ENCODE data around the gene PNMT. TPM values are rescaled to one million over a fixed set of nuclear protein-coding genes. Genes with fewer than 3 reads are reported as not detected.

Gene PNMT
- total and polyA plus RNA-seq, 2 of the 8 experiments (the other 6 are each of a cell fraction or from before 2014, with no cell fraction given), result 5.6 to 10.9 TPM

- Histone ChIP-seq H3K4me3 (ENCODE audit: extremely low read depth in 1 of 4, insufficient read depth in 2 of 4, low read depth in 3 of 4, low read length in 4 of 4) (no peak overlapping the region), H2BK5ac (ENCODE audit: low read depth, low read length) (no peak overlapping the region; the same call in 1 of the 2 replicates), H3K4me2 (ENCODE audit: insufficient read depth in 1 of 2, low read depth in 2 of 2, low read length in 2 of 2) (no peak overlapping the region), H2BK12ac (ENCODE audit: low read depth, low read length) (no peak overlapping the region), H3K79me2 (ENCODE audit: control insufficient read depth in 1 of 2, insufficient read depth in 2 of 2, low read length in 2 of 2) (peaks cover 0 to 4% of the 10 kb centered on the region in 2 experiments; a peak in 2 of 4 replicates), H3K23ac (ENCODE audit: insufficient read length) (no peak overlapping the region), H3K23me2 (ENCODE audit: low read depth, low read length) (no peaks in the 10 kb centered on the region), H3K4me1 (replicated peaks in 1 of 4; ENCODE audit: control insufficient read depth in 3 of 4, insufficient read depth in 4 of 4, low read length in 3 of 4) (no peaks in the 10 kb centered on the region), H3K9me3 (ENCODE audit: insufficient read depth in 2 of 2, low read depth in 1 of 2, low read length in 1 of 2) (no peaks in the 10 kb centered on the region), H2BK15ac (ENCODE audit: low read length) (no peak overlapping the region), H3K79me1 (ENCODE audit: low read depth, low read length) (no peaks in the 10 kb centered on the region), H3K27me3 (replicated peaks in 1 of 4; ENCODE audit: control insufficient read depth in 3 of 4, extremely low read depth in 1 of 4, insufficient read depth in 3 of 4, low read length in 3 of 4) (no peaks in the 10 kb centered on the region), H3K18ac (ENCODE audit: extremely low read depth, low read length) (no peak overlapping the region), H2BK20ac (ENCODE audit: low read length) (no peak overlapping the region), H3K36me3 (ENCODE audit: control insufficient read depth in 2 of 4, insufficient read depth in 4 of 4, low read length in 3 of 4) (peaks cover 45 to 89% (median 72%) of the 10 kb centered on the region in 4 experiments), H4K20me1 (replicated peaks in 1 of 2; ENCODE audit: control insufficient read depth in 1 of 2, insufficient read depth in 2 of 2, low read length in 2 of 2) (peaks cover 8 to 10% of the 10 kb centered on the region in 2 experiments), H3K56ac (replicated peaks; ENCODE audit: insufficient read length, low read depth, low read length) (no peak overlapping the region), H3K27ac (ENCODE audit: low read depth, low read length) (0 out of 2 replicates have a peak overlapping the region, but pooled peaks have one; percentile 47), H4K8ac (ENCODE audit: extremely low read depth, insufficient read depth, low read length) (no peak overlapping the region), H3K14ac (ENCODE audit: insufficient read length) (no peak overlapping the region), H2BK120ac (replicated peaks; ENCODE audit: low read depth, low read length) (no peak overlapping the region), H2AFZ (ENCODE audit: low read length) (no peak overlapping the region), H4K5ac (ENCODE audit: insufficient read length, low read depth, low read length) (no peak overlapping the region), H2AK5ac (ENCODE audit: low read depth, low read length) (no peak overlapping the region), H3K9ac (replicated peaks in 1 of 4; ENCODE audit: extremely low read depth in 1 of 4, low read depth in 3 of 4, low read length in 3 of 4) (no peak overlapping the region), H4K91ac (replicated peaks; ENCODE audit: insufficient read length, low read length) (no peak overlapping the region), H3K4ac (replicated peaks; ENCODE audit: insufficient read length, low read depth, low read length) (no peak overlapping the region)
- ChIA-PET POLR2A (ENCODE audit: partially characterized antibody) (interaction anchor here (0.9 to 4.5 kb wide), 8 partner anchors 9 to 28 kb away, joined by 3 to 23 read pairs (median 4); partner anchors contain the start of genes ERBB2 and MIEN1), CTCF (ENCODE audit: partially characterized antibody) (interaction anchor here (0.8 to 2.7 kb wide), 6 partner anchors 10 to 95 kb away, joined by 3 to 13 read pairs (median 4); partner anchors contain the start of gene MIEN1)
- WGBS, 2 experiments (ENCODE audit: extremely low coverage in 1 of 2, insufficient coverage in 1 of 2, insufficient read length in 1 of 2, insufficient replicate concordance in 2 of 2, low coverage in 1 of 2, low lambda C conversion rate in 2 of 2, missing lambda C conversion rate in 1 of 2), result 96% methylated on average over 15 of the region's 15 CpGs; no CpG with 5 or more reads in 1 of the 2 experiments
- DNase-seq (ENCODE audit: low read depth in 1 of 2, low spot score in 2 of 2) (no peak), FAIRE-seq (no peak)
- TF ChIP-seq RBBP5 (IDR thresholded peaks at IDR 0.05; ENCODE audit: borderline replicate concordance, low read depth, low read length), result no peak
- no peak for TF ChIP-seq HDAC2 (IDR thresholded peaks at IDR 0.05; ENCODE audit: borderline replicate concordance in 1 of 2, low read depth in 2 of 2, low read length in 2 of 2)
- no peak for TF ChIP-seq RAD21 (IDR thresholded peaks at IDR 0.05 in 1 of 2, conservative IDR thresholded peaks at IDR 0.05 in 1 of 2; ENCODE audit: low read depth in 2 of 2, low read length in 2 of 2)
- no peak for TF ChIP-seq TBP (IDR thresholded peaks at IDR 0.05; ENCODE audit: low read depth, low read length)
Observed at GRCh38 chr17:39716073-39716818, 48.0 kb downstream of the PNMT start.
